MCF 10A (cell line): ENCODE results near the gene SAMHD1. TPM values are rescaled to one million over a fixed set of nuclear protein-coding genes. Genes with fewer than 3 reads are reported as not detected.

ENCODE experiments used
- BruUV-seq: library from RNA; stranded (reverse); fragments of 400-500 nt; replicated peaks from 2 replicates; lab custom pipeline; 2021; lab: Mats Ljungman, UMichigan
- CTCF ChIA-PET: fragments of 300-600 bp; sonication (Branson Sonifier 250); formaldehyde crosslinking; extraction: SDS; loops from one replicate; lab custom pipeline; 2021; ENCODE audit warnings: antibody characterized with exemption, inconsistent platforms; lab: Yijun Ruan, JAX
- POLR2A ChIA-PET: fragments of 300-600, 350-650 bp; sonication (Branson Sonifier 250); formaldehyde crosslinking; extraction: SDS; loops from one replicate; lab custom pipeline; 2020; ENCODE audit warnings: antibody characterized with exemption, inconsistent platforms; lab: Yijun Ruan, JAX
- DNase-seq: peaks from one replicate; pipeline ENCODE4 v3.0.0-alpha.2; 2018; ENCODE audit not compliant: unreplicated experiment
- H3K27ac Mint-ChIP-seq: one replicate; pipeline ENCODE4 v1.8.0; 2022; ENCODE audit warnings: mild to moderate bottlenecking, low read depth, mixed read lengths; ENCODE audit not compliant: unreplicated experiment
- H3K27me3 Mint-ChIP-seq: one replicate; pipeline ENCODE4 v1.8.0; 2022; ENCODE audit warnings: mixed read lengths; ENCODE audit not compliant: insufficient read depth, unreplicated experiment
- H3K36me3 Mint-ChIP-seq: one replicate; pipeline ENCODE4 v1.8.0; 2022; ENCODE audit warnings: mild to moderate bottlenecking, moderate library complexity, mixed read lengths; ENCODE audit not compliant: insufficient read depth, unreplicated experiment
- H3K4me1 Mint-ChIP-seq: one replicate; pipeline ENCODE4 v1.8.0; 2022; ENCODE audit warnings: mixed read lengths; ENCODE audit not compliant: insufficient read depth, unreplicated experiment
- H3K4me3 Mint-ChIP-seq: one replicate; pipeline ENCODE4 v1.8.0; 2022; ENCODE audit warnings: mild to moderate bottlenecking, moderate library complexity, mixed read lengths; ENCODE audit not compliant: unreplicated experiment
- H3K9me3 Mint-ChIP-seq: one replicate; pipeline ENCODE4 v1.8.0; 2022; ENCODE audit warnings: mixed read lengths; ENCODE audit not compliant: unreplicated experiment
- CTCF ChIP-seq: fragments of 200-600 bp; IDR thresholded peaks from one replicate; pipeline ENCODE4 v1.8.0; 2022; ENCODE audit warnings: antibody characterized with exemption, mild to moderate bottlenecking; ENCODE audit not compliant: unreplicated experiment
- intact Hi-C: fragments of 100-400 bp; cut with micrococcal nuclease; formaldehyde crosslinking; loops from 2 replicates; pipeline ENCODE4 v1.14.1; 2022
- total RNA-seq: library from RNA; stranded (reverse); gene quantifications from 2 replicates; pipeline ENCODE4 v1.2.3, GENCODE V29; 2022

The SAMHD1 gene
- total RNA-seq, 1 experiment from 2014 or later, result 2.6 TPM

- ChIA-PET POLR2A (interaction anchor here (0.5 to 1.7 kb wide), 5 partner anchors 9 to 267 kb away, joined by 3 to 4 read pairs (median 4); partner anchors contain the start of genes NDRG3 and RAB5IF), CTCF (interaction anchor here (0.5 to 6.2 kb wide), 6 partner anchors 9 to 672 kb away, joined by 3 to 37 read pairs (median 8); a partner anchor contains a TSS)
- intact Hi-C loops, result no loop called here
- Mint-ChIP-seq H3K4me3 (no peak overlapping the region), H3K9me3 (no peaks in the 10 kb centered on the region), H3K36me3 (no peaks in the 10 kb centered on the region), H3K27ac (no peak overlapping the region), H3K4me1 (no peaks in the 10 kb centered on the region), H3K27me3 (no peaks in the 10 kb centered on the region)
- no peak for DNase-seq
- no TSS peak for BruUV-seq
- no peak for TF ChIP-seq CTCF
These were observed 78.7 kb downstream of the SAMHD1 start for GRCh38 chr20:36872852-36873251.

GRCh38 chr20:36871640-36872570 is 79.6 kb downstream of the SAMHD1 start:
- POLR2A ChIA-PET, result interaction anchor here (0.6 to 1.6 kb wide), 5 partner anchors 10 to 1379 kb away, joined by 3 to 6 read pairs (median 4); partner anchors contain the start of gene RAB5IF
- BruUV-seq, result no TSS peak
- Mint-ChIP-seq H3K4me1 (no peaks in the 10 kb centered on the region), H3K27ac (no peak overlapping the region), H3K4me3 (no peak overlapping the region), H3K27me3 (no peaks in the 10 kb centered on the region), H3K9me3 (no peaks in the 10 kb centered on the region), H3K36me3 (no peaks in the 10 kb centered on the region)
- no peak for DNase-seq
- CTCF ChIA-PET, result interaction anchor here (0.5 to 3.0 kb wide), 7 partner anchors 8 to 671 kb away, joined by 3 to 14 read pairs (median 5); partner anchors contain the start of gene DSN1
- no peak for TF ChIP-seq CTCF
- intact Hi-C loops, result no loop called here

GRCh38 chr20:36866681-36867495 is 84.6 kb downstream of the SAMHD1 start:
- BruUV-seq, result no TSS peak
- POLR2A ChIA-PET, result interaction anchor here (0.6 to 1.1 kb wide), 4 partner anchors 17 to 360 kb away, joined by 3 to 5 read pairs (median 4); no protein-coding TSS in a partner anchor
- H3K4me3 Mint-ChIP-seq, result no peak overlapping the region
- no peak for DNase-seq
- no peaks in the 10 kb centered on the region for H3K9me3 Mint-ChIP-seq
- CTCF ChIA-PET, result interaction anchor here (0.7 kb wide), 1 partner anchor 291 kb away, joined by 4 read pairs; no protein-coding TSS in a partner anchor
- intact Hi-C loops, result no loop called here
- peaks cover 6% of the 10 kb centered on the region for H3K4me1 Mint-ChIP-seq
- H3K27me3 Mint-ChIP-seq, result no peaks in the 10 kb centered on the region
- H3K36me3 Mint-ChIP-seq, result no peaks in the 10 kb centered on the region
- H3K27ac Mint-ChIP-seq, result no peak overlapping the region
- no peak for TF ChIP-seq CTCF
